Measurements from ENCODE around the gene TEKTIP1.

DNA sequence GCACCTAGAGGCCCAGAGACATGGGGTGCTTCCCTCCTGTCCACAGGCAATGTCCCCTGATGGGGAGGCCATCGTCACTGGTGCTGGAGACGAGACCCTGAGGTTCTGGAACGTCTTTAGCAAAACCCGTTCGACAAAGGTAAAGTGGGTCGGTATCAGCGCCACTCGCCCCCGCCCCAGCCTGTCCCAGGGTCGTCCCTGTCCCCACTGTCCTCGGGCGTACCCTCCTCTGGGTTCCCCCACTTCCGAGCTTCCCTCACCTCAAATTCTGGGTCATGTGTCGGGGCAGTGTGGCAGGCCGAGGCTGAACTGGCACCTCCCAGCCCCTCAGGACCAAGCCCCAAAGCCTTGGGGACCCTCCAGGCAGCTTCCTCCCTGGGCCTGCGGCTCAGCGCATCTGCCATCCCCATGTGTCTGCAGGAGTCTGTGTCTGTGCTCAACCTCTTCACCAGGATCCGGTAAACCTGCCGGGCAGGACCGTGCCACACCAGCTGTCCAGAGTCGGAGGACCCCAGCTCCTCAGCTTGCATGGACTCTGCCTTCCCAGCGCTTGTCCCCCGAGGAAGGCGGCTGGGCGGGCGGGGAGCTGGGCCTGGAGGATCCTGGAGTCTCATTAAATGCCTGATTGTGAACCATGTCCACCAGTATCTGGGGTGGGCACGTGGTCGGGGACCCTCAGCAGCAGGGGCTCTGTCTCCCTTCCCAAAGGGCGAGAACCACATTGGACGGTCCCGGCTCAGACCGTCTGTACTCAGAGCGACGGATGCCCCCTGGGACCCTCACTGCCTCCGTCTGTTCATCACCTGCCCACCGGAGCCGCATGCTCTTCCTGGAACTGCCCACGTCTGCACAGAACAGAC lies 4.4 kb upstream of the TEKTIP1 start:
- TF ChIP-seq, protein P1, sequence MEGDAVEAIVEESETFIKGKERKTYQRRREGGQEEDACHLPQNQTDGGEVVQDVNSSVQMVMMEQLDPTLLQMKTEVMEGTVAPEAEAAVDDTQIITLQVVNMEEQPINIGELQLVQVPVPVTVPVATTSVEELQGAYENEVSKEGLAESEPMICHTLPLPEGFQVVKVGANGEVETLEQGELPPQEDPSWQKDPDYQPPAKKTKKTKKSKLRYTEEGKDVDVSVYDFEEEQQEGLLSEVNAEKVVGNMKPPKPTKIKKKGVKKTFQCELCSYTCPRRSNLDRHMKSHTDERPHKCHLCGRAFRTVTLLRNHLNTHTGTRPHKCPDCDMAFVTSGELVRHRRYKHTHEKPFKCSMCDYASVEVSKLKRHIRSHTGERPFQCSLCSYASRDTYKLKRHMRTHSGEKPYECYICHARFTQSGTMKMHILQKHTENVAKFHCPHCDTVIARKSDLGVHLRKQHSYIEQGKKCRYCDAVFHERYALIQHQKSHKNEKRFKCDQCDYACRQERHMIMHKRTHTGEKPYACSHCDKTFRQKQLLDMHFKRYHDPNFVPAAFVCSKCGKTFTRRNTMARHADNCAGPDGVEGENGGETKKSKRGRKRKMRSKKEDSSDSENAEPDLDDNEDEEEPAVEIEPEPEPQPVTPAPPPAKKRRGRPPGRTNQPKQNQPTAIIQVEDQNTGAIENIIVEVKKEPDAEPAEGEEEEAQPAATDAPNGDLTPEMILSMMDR (IDR thresholded peaks at IDR 0.05) = no peak
- TF ChIP-seq POLR2A (IDR thresholded peaks at IDR 0.05) = no peak

Data from uterus (tissue), 2 donors.